Caco-2 (cell line): Measurements from ENCODE around the gene KRTAP3-1. TPM values are rescaled to one million over a fixed set of nuclear protein-coding genes. Genes with fewer than 3 reads are reported as not detected.

ENCODE experiments used
- BruUV-seq: library from RNA; stranded (reverse); fragments of 400-500 nt; replicated peaks from 2 replicates; lab custom pipeline; 2021; lab: Mats Ljungman, UMichigan
- CTCF ChIA-PET: fragments of 300-600 bp; sonication (Branson Sonifier 250); formaldehyde crosslinking; loops from one replicate; lab custom pipeline; 2022; ENCODE audit warnings: antibody characterized with exemption; lab: Charles Lee
- POLR2A ChIA-PET: fragments of 300-600 bp; sonication (Branson Sonifier 250); formaldehyde crosslinking; loops from one replicate; lab custom pipeline; 2022; ENCODE audit warnings: antibody characterized with exemption; lab: Charles Lee
- DNase-seq, 2 experiments: peaks; one replicate each; pipeline versions ENCODE4 v3.0.0 to v3.0.0-alpha.2; 2020 to 2022
- H3K27me3 ChIP-seq: replicated peaks from 2 replicates; pipeline ENCODE4 v1.6.0; 2011; ENCODE audit warnings: low read length; ENCODE audit not compliant: control insufficient read depth, insufficient read depth
- H3K36me3 ChIP-seq: 2 replicates; pipeline ENCODE4 v1.5.1; 2011; ENCODE audit warnings: low read length; ENCODE audit not compliant: control insufficient read depth, insufficient read depth
- H3K4me1 ChIP-seq: fragments of 250-450 bp; sonication (Bioruptor Pico); 2 replicates; pipeline ENCODE4 v1.5.1; 2020; ENCODE audit warnings: mild to moderate bottlenecking
- H3K4me3 ChIP-seq: 2 replicates; pipeline ENCODE4 v1.5.1; 2011; ENCODE audit warnings: low read depth, mild to moderate bottlenecking, control low read depth, low read length
- H3K9me3 ChIP-seq: fragments of 250-450 bp; sonication (Bioruptor Pico); 2 replicates; pipeline ENCODE4 v1.5.1; 2020; ENCODE audit warnings: mild to moderate bottlenecking, moderate library complexity
- H3K27ac Mint-ChIP-seq: one replicate; pipeline ENCODE4 v1.8.0; 2022; ENCODE audit warnings: mixed read lengths; ENCODE audit not compliant: unreplicated experiment
- H3K27me3 Mint-ChIP-seq: one replicate; pipeline ENCODE4 v1.8.0; 2022; ENCODE audit warnings: mixed read lengths; ENCODE audit not compliant: insufficient read depth, unreplicated experiment
- H3K36me3 Mint-ChIP-seq: one replicate; pipeline ENCODE4 v1.8.0; 2022; ENCODE audit warnings: mild to moderate bottlenecking, mixed read lengths; ENCODE audit not compliant: insufficient read depth, unreplicated experiment
- H3K4me1 Mint-ChIP-seq: one replicate; pipeline ENCODE4 v1.8.0; 2022; ENCODE audit warnings: low read depth, mixed read lengths; ENCODE audit not compliant: unreplicated experiment
- H3K4me3 Mint-ChIP-seq: one replicate; pipeline ENCODE4 v1.8.0; 2022; ENCODE audit warnings: mild to moderate bottlenecking, moderate library complexity, mixed read lengths; ENCODE audit not compliant: unreplicated experiment
- H3K9me3 Mint-ChIP-seq: one replicate; pipeline ENCODE4 v1.8.0; 2022; ENCODE audit warnings: mixed read lengths; ENCODE audit not compliant: unreplicated experiment
- intact Hi-C: fragments of 100-400 bp; cut with micrococcal nuclease; formaldehyde crosslinking; loops from one replicate; pipeline ENCODE4 v1.10.0; 2022; ENCODE audit not compliant: unreplicated experiment
- total RNA-seq: library from RNA; stranded (reverse); gene quantifications from 2 replicates; pipeline ENCODE4 v1.2.3, GENCODE V29; 2022
- TF ChIP-seq, protein P1 (sequence below), 2 experiments: fragments of 200-600 bp in 1 of 2; IDR thresholded peaks; 1 replicate in 1 of 2; 2 replicates in 1 of 2; pipeline versions ENCODE4 v1.5.1 to v1.8.0; 2011 to 2022; ENCODE audit warnings: antibody characterized with exemption in 1 of 2, control low read depth in 1 of 2, inconsistent platforms in 1 of 2, low read depth in 1 of 2, low read length in 1 of 2, mild to moderate bottlenecking in 1 of 2, moderate library complexity in 1 of 2; ENCODE audit not compliant: insufficient read depth in 1 of 2, severe bottlenecking in 1 of 2, unreplicated experiment in 1 of 2

The KRTAP3-1 gene
- total RNA-seq, 1 experiment from 2014 or later, result 7.4 TPM

DNA sequence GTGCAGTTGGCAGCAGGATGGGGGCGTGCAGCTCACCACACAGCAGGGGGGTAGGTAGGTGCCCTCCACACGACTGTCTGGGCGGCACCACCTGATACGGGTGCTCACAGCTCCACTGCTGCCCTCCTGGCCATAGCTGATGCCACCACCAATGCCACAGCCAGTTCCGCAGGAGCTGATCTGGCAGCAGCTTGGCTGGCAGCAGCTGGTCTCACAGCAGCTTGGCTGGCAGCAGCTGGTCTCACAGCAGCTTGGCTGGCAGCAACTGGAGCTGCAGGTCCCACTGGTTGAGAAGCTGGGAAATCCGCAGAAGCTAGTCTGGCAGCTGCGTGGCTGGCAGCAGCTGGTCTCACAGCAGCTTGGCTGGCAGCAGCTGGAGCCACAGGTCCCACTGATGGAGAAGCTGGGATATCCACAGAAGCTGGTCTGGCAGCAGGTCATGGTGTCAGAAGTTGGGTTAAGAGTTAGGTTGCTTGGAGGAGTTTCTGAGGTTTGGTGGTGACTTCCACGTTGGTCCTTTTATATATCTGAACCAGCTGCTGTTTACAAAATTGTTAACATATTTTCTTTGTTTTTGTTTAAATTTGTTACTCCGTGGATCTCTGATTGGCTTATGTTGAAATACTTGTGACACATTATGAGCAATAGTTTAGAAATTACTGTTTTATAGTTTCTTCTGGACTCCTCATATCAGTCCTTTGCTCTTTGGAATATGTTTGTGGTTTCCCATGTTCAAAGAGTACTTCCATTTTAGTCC lies 18.0 kb upstream of the KRTAP3-1 start, which contains the start of gene KRTAP1-5:
Gene KRTAP1-5, minus strand, starts transcription at position 494 of the 757 bp plus-strand sequence. Its CDS starts 53 bp downstream, at position 441.
- H3K9me3 Mint-ChIP-seq, result peaks cover 13% of the 10 kb centered on the region
- no peak for DNase-seq
- no peak within 1 kb of the TSS for H3K4me3 Mint-ChIP-seq
- TF ChIP-seq, protein P1, sequence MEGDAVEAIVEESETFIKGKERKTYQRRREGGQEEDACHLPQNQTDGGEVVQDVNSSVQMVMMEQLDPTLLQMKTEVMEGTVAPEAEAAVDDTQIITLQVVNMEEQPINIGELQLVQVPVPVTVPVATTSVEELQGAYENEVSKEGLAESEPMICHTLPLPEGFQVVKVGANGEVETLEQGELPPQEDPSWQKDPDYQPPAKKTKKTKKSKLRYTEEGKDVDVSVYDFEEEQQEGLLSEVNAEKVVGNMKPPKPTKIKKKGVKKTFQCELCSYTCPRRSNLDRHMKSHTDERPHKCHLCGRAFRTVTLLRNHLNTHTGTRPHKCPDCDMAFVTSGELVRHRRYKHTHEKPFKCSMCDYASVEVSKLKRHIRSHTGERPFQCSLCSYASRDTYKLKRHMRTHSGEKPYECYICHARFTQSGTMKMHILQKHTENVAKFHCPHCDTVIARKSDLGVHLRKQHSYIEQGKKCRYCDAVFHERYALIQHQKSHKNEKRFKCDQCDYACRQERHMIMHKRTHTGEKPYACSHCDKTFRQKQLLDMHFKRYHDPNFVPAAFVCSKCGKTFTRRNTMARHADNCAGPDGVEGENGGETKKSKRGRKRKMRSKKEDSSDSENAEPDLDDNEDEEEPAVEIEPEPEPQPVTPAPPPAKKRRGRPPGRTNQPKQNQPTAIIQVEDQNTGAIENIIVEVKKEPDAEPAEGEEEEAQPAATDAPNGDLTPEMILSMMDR (IDR thresholded peaks at IDR 0.05; ENCODE audit: insufficient read depth in 1 of 2, low read depth in 1 of 2, low read length in 1 of 2, severe bottlenecking in 1 of 2, unreplicated experiment in 1 of 2), result no peak
- H3K36me3 Mint-ChIP-seq, result no peaks in the 10 kb centered on the region
- intact Hi-C loops, result no loop called here
- no peak within 1 kb of the TSS for H3K4me3 ChIP-seq
- H3K27me3 Mint-ChIP-seq, result no peaks in the 10 kb centered on the region
- H3K36me3 ChIP-seq, result no peaks in the 10 kb centered on the region
- no peaks in the 10 kb centered on the region for H3K9me3 ChIP-seq
- CTCF ChIA-PET, result no interaction called here
- no peak within 1 kb of the TSS for H3K27ac Mint-ChIP-seq
- no peaks in the 10 kb centered on the region for H3K4me1 Mint-ChIP-seq
- BruUV-seq, result no TSS peak
- POLR2A ChIA-PET, result no interaction called here
- H3K4me1 ChIP-seq, result no peaks in the 10 kb centered on the region
- H3K27me3 ChIP-seq, result no peaks in the 10 kb centered on the region

DNA sequence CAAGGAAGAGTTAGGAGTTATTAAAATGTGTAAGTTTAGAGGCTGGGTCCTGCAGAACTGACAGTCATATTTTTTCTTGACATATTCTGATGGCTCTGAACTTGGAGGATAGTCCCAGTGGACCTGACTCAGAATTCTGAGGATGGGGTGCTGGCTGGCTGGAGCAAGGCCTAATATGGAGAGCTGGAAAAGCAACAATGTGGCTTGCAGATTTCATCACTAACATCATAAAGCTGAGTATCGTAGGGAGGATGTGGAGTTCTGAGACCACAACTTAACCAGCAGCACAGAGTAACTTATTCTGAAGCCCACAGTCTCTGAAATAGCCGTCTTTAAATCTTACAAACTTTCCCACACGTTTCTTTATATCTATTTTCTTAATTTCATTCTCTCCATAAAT lies 15.8 kb upstream of the KRTAP3-1 start:
- DNase-seq, result no peak
- Mint-ChIP-seq H3K27me3 (no peaks in the 10 kb centered on the region), H3K4me3 (no peak overlapping the region), H3K4me1 (no peaks in the 10 kb centered on the region), H3K36me3 (no peaks in the 10 kb centered on the region), H3K27ac (no peak overlapping the region), H3K9me3 (peaks cover 13% of the 10 kb centered on the region)
- 0 out of 2 replicates have a peak, but pooled peaks cover 6% of the 10 kb centered on the region for H3K4me1 ChIP-seq
- H3K4me3 ChIP-seq, result no peak overlapping the region
- intact Hi-C loops, result no loop called here
- TF ChIP-seq, protein P1 (IDR thresholded peaks at IDR 0.05; ENCODE audit: insufficient read depth in 1 of 2, low read depth in 1 of 2, low read length in 1 of 2, severe bottlenecking in 1 of 2, unreplicated experiment in 1 of 2), result no peak
- H3K9me3 ChIP-seq, result no peaks in the 10 kb centered on the region
- H3K27me3 ChIP-seq, result no peaks in the 10 kb centered on the region
- CTCF ChIA-PET, result no interaction called here
- H3K36me3 ChIP-seq, result no peaks in the 10 kb centered on the region
- POLR2A ChIA-PET, result no interaction called here
- no TSS peak for BruUV-seq

DNA sequence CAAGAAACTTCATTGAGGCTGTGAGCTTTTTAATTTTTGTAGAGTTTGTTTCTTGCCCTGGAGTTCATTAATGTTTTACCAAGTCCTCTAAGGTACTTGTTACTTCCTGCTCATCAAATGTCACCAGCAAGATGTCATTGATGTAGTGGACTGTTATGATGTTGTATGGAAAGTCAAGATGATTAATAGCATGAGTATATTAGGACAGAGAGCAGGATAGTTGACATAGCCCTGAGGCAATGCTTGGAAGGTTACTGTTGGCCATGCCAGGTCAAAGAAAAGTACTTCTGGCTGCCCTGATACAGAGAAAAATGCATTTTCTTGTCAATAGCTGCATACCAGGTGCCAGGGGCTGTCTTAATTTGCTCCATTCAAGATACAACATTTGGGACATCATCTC lies 11.4 kb upstream of the KRTAP3-1 start:
- Histone ChIP-seq H3K9me3 (no peaks in the 10 kb centered on the region), H3K4me3 (no peak overlapping the region), H3K36me3 (no peaks in the 10 kb centered on the region), H3K27me3 (no peaks in the 10 kb centered on the region), H3K4me1 (peaks cover 36% of the 10 kb centered on the region)
- peak; percentile 31 to 61 for DNase-seq
- ChIA-PET CTCF (no interaction called here), POLR2A (no interaction called here)
- Mint-ChIP-seq H3K4me1 (peaks cover 14% of the 10 kb centered on the region), H3K27ac (no peak overlapping the region), H3K4me3 (no peak overlapping the region), H3K27me3 (no peaks in the 10 kb centered on the region), H3K36me3 (no peaks in the 10 kb centered on the region), H3K9me3 (peaks cover 17% of the 10 kb centered on the region)
- TF ChIP-seq, protein P1 (IDR thresholded peaks at IDR 0.05; ENCODE audit: insufficient read depth in 1 of 2, low read depth in 1 of 2, low read length in 1 of 2, severe bottlenecking in 1 of 2, unreplicated experiment in 1 of 2), result no peak
- intact Hi-C loops, result no loop called here
- no TSS peak for BruUV-seq
